Ovary (tissue), 9 donors: Measurements from ENCODE around the gene STYX. TPM values are rescaled to one million over a fixed set of nuclear protein-coding genes. Genes with fewer than 3 reads are reported as not detected.

ENCODE experiments used
- DNase-seq, 5 donors: peaks; one replicate each; pipeline ENCODE4 v3.0.0-alpha.2; 2019 to 2020
- H3K27ac ChIP-seq, 2 donors: fragments of 200-600 bp; one replicate each; pipeline versions ENCODE4 v1.5.1 to v1.8.0; 2019 to 2022
- H3K27me3 ChIP-seq: fragments of 200-600 bp; one replicate; pipeline ENCODE4 v1.8.0; 2022
- H3K36me3 ChIP-seq: fragments of 200-600 bp; sonication (generic); one replicate; pipeline ENCODE4 v1.5.1; 2019
- H3K4me1 ChIP-seq: one replicate; pipeline ENCODE4 v1.8.1; 2013; ENCODE audit warnings: mild to moderate bottlenecking, moderate library complexity; ENCODE audit not compliant: insufficient read depth
- H3K4me3 ChIP-seq: fragments of 200-600 bp; sonication (generic); one replicate; pipeline ENCODE4 v1.5.1; 2017
- H3K9me3 ChIP-seq, 2 donors: fragments of 200-600 bp in 1 of 2; sonication (generic) in 1 of 2; one replicate each; pipeline versions ENCODE4 v1.5.1 to v1.8.1; 2013 to 2019; ENCODE audit warnings: mild to moderate bottlenecking in 1 of 2, moderate library complexity in 1 of 2
- EP300 ChIP-seq: sonication (generic); formaldehyde crosslinking; IDR thresholded peaks from one replicate; pipeline ENCODE4 v1.6.1; 2017; ENCODE audit warnings: antibody characterized with exemption
- POLR2A ChIP-seq: fragments of 450-650 bp; IDR thresholded peaks from one replicate; pipeline ENCODE4 v1.6.1; 2017; ENCODE audit warnings: antibody characterized with exemption, mild to moderate bottlenecking, moderate library complexity
- WGBS, 3 donors: extraction: QIAGEN DNeasy Blood & Tissue Kit in 1 of 3; methylation state at CpG; one replicate each; pipeline versions ENCODE4 v1.1.5 to v1.1.7; 2013 to 2017; 5-methylcytosine and 5-hydroxymethylcytosine counted together
- intact Hi-C, 4 donors: fragments of 100-400 bp; cut with DNase I; formaldehyde crosslinking; loops; one replicate each; pipeline versions ENCODE4 v1.11.0 to v1.15.1; 2022 to 2023
- polyA plus RNA-seq, 2 donors: library from polyadenylated mRNA; stranded (reverse); fragments of 200-250 nt in 1 of 2; fragments of 350-450 nt in 1 of 2; fragmentation: Illumina TruSeq in 1 of 2; extraction: RNeasy Lipid Tissue Mini Kit (QIAGEN cat#74804) in 1 of 2; gene quantifications; one replicate each; pipeline ENCODE4 v1.2.3, GENCODE V29; 2013 to 2014
- small RNA-seq: library from RNA; depleted of rRNA; stranded (forward); fragments of <200 nt; gene quantifications from one replicate; pipeline ENCODE3, GENCODE V24; 2016
- total RNA-seq, 7 donors: library from RNA; depleted of rRNA in 2 of 7; stranded (reverse); fragments of >200 nt in 2 of 7; fragmentation: NEBNext Ultra II Directional in 3 of 7; extraction: Animal tissue kit (Norgen Biotek cat#: 25700) in 3 of 7; gene quantifications; one replicate each; pipeline versions ENCODE4 v1.1.0 to v1.2.4, GENCODE V29; 2016 to 2023
- donor health status: DM: no; HTN: no; CAD: no; lungs with moderate emphysema.
- donor health status: DM: no; HTN: no; CAD: no.
- donor health status: Bipolar disorder and iron deficiency.
- donor health status: DM: yes; HTN: yes; CAD: no.
- donor health status: DM: no; HTN: no; CAD: no.
- donor health status: DM: yes; HTN: yes; CAD: no.

STYX gene
- total and polyA plus RNA-seq, 9 donors: 8.1 to 16.4 (median 11.3) TPM

- H3K9me3 ChIP-seq: no peaks in the 10 kb centered on the region
- intact Hi-C loops: loop anchor here in 3 of 4 donors (5.0 to 10.0 kb wide), 3 partner anchors 138 to 233 kb away; no protein-coding TSS in a partner anchor
- no peaks in the 10 kb centered on the region for H3K36me3 ChIP-seq
- no peaks in the 10 kb centered on the region for H3K27me3 ChIP-seq
- no peak overlapping the region for H3K4me3 ChIP-seq
- no peak for TF ChIP-seq POLR2A
- no peak for TF ChIP-seq EP300
- DNase-seq: no peak
- WGBS, 3 donors: 32 to 46% (median 33%) methylated on average over 4 of the region's 4 CpGs
- no peak overlapping the region for H3K27ac ChIP-seq
- H3K4me1 ChIP-seq: peaks cover 1% of the 10 kb centered on the region
Measured at GRCh38 chr14:52824462-52824861, 94.5 kb downstream of the STYX start.

Small RNAs within 50 kb of the gene (small RNA-seq; reads per million reads assigned to genes)
- gene AL139317.2: not detected

Other genes with a start within 250 kb of the STYX start
- 10 to 100 TPM in 6 of 7 donors, 1 to 10 TPM in 1; 7.8 to 20.0 (median 14.7) TPM for gene TXNDC16, start 177.7 kb upstream of the STYX start, total RNA-seq
- gene TXNDC16, start 177.7 kb upstream of the STYX start, polyA plus RNA-seq: 10 to 100 TPM in 1 of 2 donors, 1 to 10 TPM in 1; 9.0 to 10.9 TPM
- under 1 TPM; 0.43 to 0.69 (median 0.48) TPM for gene GPR137C, start 177.3 kb upstream of the STYX start, total RNA-seq
- 1 to 10 TPM in 1 of 2 donors, under 1 TPM in 1; 0.75 to 1.0 TPM for gene GPR137C, start 177.3 kb upstream of the STYX start, polyA plus RNA-seq
- gene ERO1A, start 34.6 kb upstream of the STYX start, total RNA-seq: 10 to 100 TPM; 15.3 to 30.6 (median 21.4) TPM
- 10 to 100 TPM in 1 of 2 donors, 1 to 10 TPM in 1; 6.5 to 15.6 TPM for gene ERO1A, start 34.6 kb upstream of the STYX start, polyA plus RNA-seq
- 10 to 100 TPM; 52.5 to 78.5 (median 73.2) TPM for gene PSMC6, start 23.0 kb upstream of the STYX start, total RNA-seq
- 10 to 100 TPM; 62.4 to 64.5 TPM for gene PSMC6, start 23.0 kb upstream of the STYX start, polyA plus RNA-seq
- 10 to 100 TPM in 6 of 7 donors, 1 to 10 TPM in 1; 9.9 to 24.8 (median 16.5) TPM for gene GNPNAT1, start 61.4 kb downstream of the STYX start, total RNA-seq
- gene GNPNAT1, start 61.4 kb downstream of the STYX start, polyA plus RNA-seq: 10 to 100 TPM; 11.0 to 29.8 TPM
- 100 to 1,000 TPM in 3 of 7 donors, 10 to 100 TPM in 4; 85.0 to 138 (median 98.4) TPM for gene FERMT2, start 220.9 kb downstream of the STYX start, total RNA-seq
- 100 to 1,000 TPM in 1 of 2 donors, 10 to 100 TPM in 1; 64.3 to 118 TPM for gene FERMT2, start 220.9 kb downstream of the STYX start, polyA plus RNA-seq